GF-D8 (cell line): ENCODE data around the gene DCHS1.

Experiments
- DNase-seq: peaks from one replicate; lab custom pipeline; 2025; lab: John Stamatoyannopoulos, UW

Gene DCHS1

DNA sequence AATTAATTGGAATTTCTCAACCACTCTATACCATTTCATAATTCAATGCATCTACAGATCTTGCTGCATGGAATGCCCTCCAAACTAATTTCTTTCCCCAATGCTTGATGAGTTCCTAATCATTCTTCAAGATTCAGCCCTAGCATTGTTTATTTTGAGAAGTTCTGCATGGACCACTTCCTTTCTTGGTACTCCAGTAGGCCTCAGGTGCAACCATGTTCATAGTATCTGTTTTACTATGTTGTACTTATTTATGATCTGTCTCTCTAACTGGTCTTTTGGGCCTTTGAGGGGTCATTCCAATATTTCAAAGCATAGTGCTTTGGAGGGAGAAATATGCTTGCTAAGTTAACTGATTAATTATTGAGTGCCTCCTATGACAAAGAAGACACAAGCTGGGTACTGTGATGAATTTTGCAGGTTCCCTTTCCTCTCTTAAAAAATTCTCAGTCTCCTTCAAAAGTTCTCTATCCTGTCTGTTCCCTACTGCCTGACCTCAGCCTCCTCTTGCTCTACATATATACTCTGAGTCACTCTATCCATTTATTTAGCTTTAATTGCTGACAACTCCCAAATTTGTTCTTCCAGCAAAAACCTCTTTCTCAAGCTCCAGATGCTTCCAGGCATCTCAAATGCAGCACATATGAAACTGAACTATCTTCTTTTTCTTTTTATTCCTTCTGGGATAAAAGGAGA is 18.1 kb upstream of the DCHS1 start:
- no peak for DNase-seq

DNA sequence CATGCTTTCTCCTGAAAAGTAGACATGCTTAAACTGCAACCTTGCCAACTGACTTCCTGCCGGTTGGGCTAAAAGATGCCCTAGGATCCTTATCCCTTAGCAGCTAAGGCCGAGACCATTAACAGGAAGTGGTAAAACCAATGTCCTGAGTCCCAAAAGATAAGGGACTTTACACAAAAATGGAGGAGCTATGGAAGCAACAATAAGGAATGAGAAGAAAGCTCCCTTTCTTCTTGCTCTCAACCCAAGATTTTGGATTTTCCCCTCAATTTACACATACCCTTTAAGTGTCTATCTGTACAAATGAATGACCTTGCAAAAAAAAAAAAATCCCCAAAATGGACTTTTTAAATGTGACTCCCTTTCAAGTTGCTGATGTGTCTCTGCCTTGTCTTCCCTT is 16.4 kb upstream of the DCHS1 start:
- DNase-seq, result no peak

DNA sequence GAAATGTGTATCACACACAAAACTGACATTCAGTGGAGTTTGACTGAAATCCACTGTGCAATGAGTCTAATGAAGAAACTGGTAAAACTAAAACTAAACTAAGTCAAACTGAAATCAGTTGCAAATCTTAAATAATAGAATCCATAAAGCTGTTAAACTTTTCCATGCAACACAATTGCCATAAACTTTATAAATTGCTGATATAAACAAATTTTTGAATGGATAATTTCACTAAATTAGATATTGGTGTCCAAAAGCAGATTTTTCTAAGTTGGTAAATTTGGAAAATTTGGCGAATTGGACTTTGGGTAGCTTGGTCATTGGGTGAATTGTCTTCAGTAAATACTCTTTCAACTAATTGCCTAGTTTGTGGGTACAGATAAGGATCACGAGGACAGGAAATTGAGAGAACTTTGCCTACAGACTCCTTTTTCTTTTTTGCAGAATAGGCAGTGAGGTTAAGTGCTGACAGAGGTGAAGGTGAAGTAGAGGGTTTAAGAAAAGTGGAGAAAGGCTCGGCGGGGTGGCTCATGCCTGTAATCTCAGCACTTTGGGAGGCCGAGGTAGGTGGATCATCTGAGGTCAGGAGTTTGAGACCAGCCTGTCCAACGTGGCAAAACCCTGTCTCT is 14.7 kb upstream of the DCHS1 start:
- peak; percentile 1 for DNase-seq

DNA sequence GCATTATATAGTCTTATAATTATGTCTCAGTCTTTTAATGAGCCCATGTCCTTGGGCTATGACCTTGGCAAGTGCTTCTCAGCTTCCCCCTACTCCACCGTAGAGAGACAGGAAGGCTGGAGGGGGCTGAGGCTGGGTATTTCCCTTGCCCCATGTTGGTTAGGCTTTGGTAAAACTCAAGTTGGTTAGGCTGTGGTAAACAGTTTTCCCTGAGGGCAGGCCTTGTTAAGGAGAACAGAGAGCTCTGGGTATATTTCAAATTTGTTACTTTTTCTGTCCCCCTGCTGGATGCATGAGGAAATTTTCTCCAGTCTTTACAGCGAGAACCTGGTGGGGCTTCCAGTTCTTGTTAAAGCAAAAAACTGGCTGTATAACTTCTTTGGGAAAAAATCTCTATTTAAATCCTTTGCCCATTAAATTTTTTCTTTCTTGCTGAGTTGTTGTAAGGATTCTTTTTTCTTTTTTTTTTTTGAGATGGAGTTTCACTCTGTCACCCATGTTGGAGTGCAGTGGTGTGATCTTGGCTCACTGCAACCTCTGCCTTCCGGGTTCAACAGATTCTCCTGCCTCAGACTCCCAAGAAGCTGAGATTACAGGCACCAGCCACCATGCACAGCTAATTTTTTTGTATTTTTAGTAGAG is 12.2 kb upstream of the DCHS1 start:
- DNase-seq, result no peak

DNA sequence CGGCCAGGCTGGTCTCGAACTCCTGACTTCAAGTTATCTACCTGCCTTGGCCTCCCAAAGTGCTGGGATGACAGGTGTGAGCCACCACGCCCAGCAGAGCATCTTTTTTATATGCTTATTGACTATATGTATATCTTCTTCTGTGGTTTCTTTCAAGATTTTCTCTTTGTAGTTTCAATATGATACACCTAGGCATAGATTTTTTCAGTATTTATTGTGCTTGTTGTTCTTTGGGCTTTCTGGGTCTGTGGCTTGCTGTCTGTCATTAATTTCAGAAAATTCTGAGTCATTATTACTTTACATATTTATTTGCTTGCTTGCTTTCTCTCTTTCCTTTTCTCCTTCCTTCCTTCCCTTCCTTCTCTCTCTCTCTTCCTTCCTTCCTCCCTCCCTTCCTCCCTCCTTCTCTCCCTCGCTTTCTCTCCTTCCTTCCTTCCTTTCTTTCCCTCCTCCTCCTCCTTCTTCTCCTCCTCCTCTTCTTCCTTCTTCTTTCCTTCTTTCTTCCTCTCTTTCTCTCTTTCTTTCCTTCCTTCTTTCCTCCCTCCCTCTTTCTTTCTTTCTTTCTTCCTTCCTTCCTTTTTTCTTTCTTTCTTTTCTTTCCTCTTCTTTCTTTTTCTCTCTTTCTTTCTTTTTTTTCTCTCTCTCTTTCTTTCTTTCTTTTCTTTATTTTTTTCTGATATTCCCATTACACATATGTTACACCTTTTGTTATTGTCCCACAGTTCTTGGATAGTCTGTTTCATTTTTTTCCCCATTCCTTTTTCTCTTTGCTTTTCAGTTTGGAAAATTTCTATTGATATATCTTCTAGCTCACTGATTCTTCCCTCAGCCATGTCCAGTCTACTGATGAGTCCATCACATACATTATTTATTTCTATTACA is 10.9 kb upstream of the DCHS1 start:
- no peak for DNase-seq

DNA sequence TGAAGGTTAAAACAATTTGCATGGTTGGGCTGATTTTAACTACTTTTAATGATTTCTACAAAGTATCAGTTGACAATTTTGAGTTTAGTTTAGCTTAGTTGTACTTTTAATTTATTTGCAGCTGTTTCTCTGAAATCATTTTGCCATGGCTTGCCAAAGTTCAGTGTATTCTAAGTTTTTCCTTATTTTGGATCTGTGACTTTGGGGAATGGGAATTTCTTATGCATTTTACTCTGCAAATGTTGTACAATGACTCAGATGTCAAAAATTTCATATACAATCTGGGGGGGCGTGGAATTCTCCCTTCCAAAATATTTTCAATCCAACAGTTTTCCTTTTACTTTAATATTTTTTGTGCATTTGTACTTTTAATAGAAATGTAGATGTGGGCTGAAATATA is 8.9 kb upstream of the DCHS1 start:
- no peak for DNase-seq

DNA sequence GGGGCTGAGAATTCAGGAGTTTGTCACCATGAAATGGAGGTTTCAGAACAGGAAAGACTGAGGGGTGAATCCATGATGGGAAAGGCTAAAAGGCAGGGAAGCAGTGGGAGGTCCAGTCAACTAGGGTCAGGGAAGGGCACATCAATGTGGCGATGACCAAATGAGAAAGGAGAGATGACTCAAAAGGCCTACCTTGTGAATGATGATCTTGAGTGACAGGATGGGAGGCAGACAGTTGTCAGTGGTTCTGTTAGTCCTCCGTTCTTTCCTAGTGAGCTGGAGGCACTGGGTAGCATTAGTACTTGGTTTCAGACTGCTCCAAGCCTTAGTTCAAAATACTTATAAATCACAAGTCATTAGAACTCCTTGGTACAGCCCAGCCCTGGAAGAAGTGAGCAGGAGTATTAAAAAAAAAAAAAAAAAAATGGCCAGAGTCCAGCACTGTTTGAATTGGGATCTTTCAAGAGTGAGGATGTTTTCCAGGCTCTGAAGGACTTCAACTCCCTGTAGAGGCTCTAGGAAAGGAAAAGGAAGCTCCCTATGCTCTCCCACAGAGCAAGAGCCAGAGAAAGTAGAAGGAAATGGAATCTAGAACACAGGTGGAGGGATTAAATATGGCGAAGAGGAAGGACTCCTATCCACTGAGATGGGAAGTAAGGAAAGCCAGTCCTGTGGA is 8.3 kb upstream of the DCHS1 start:
- DNase-seq, result no peak

DNA sequence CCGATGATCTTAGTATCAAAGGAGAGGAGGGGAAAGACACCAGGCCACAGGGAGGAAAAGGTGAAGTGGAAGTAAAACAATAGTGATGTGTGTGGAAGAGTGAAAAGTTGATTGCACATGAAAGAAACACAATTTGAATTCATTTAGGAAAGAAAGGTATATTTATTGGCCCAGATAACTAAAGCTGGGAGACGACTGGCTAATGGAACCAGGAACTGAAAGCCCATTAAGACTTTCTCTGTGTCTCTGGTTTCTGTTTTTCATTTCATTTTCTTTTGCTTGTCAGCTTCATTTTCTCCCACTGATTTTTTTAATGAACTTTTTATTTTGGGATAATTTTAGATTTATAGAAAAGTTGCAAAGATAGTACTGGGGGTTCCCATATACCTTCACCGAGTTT is 5.1 kb upstream of the DCHS1 start:
- DNase-seq, result no peak

DNA sequence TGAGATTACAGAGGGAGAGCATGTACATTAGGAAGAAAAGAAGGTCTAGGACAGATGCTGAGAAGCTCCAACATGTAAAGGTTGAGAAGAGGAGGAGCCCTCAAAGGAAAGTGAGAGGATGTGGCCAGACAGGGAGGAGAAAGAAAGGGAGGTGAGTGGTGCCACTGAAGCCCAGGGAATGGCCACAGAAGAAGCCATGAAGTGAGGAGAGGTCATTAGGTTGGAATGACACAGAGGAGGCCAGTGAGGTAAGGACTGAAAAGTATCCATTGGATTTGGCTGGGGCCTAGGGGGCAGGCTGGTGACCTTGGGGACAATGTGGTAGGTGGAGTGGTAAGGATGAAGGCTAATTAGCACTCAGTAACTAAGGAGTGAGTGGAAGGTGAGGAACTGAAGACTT is 3.0 kb upstream of the DCHS1 start:
- no peak for DNase-seq

DNA sequence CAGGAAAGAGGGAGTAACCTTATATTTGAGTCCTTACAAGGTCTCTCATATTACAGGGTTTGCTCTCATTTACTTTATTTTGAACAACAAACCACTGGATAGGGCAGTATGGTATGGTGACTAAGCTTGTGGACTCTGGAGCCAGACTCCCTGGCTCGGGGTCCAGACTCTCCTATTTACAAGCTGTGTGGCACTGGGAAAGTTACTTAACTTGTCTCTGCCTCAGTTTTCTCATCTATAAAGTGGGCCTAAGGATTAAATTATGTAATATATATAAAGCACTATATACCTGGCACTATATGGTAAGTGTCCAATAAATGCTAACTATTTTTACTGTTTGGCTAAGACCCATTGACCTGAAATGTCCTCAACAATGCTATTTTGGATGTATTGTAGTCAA is 1.7 kb upstream of the DCHS1 start:
- DNase-seq, result no peak

DNA sequence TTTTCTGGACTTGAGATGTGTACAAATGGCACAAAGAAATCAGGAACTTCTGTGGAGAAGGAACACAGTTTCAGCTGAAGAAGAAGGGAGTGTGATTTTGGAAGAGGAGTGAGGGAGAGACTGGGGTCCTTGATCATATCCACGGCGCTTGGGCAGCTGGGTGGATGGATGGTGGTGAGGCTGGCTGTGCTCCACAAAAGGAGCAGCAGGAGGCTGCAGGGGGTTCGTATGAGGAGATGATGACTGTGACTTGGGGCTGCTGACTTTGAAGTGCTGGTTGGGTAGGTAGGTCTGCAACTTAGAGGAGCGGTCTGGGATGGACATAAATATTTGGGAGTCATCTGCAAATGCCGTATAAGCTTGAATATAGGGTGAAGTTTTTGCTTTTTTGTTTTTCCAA is 1.3 kb upstream of the DCHS1 start:
- no peak for DNase-seq

DNA sequence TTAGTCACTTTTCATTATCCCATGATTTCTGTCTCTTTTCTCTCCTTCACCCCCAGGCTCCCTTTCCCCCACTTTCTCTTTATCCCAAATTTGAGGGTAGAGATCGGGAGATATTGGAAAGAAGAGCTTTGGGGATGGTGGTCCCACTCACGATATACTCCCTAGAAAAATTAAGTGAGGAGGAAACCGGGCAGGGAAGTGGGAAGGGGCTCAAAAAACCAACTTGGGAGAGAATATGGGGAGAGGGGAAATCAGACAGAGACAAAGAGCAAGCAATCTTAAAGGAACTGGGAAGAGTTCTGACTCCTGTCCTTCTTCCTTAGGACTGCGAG is 941 bp upstream of the DCHS1 start:
- DNase-seq, result no peak

DNA sequence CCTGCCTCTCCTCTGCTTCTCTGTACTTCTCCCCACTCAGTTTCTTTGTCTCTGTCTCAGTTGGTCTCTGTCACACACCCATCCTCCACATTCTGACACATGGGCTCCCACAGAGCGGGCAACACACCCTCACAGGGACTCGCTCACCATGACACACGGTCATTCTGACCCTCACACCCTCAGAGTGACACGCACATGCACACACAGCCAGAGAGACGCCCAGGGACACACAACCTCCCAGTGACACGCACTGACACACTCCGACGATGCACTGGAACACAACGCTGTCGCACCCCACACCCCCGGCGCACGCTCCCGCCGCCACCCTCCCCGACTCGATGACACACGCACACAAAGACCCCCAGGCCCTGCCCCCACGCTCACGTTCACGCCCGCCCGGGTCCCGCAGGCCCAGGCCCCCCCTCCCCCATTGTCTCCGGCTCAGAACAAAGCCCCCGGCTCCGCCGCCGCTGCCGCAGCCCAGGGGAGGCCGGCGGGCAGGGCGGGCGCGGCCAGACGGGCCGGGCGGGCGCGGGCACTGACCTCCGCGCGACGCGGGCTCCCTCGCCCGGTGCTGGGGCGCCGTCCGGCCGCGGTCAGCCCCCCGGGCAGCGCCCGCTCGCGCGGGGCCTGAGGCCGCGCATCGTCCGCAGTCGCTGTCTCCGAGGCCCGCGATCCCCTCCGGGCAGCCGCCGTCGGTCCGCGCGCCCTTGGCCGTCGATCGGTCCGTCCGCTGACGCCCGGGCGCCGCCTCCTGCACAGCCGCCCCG is 404 bp downstream of the DCHS1 start:
- no peak for DNase-seq

DNA sequence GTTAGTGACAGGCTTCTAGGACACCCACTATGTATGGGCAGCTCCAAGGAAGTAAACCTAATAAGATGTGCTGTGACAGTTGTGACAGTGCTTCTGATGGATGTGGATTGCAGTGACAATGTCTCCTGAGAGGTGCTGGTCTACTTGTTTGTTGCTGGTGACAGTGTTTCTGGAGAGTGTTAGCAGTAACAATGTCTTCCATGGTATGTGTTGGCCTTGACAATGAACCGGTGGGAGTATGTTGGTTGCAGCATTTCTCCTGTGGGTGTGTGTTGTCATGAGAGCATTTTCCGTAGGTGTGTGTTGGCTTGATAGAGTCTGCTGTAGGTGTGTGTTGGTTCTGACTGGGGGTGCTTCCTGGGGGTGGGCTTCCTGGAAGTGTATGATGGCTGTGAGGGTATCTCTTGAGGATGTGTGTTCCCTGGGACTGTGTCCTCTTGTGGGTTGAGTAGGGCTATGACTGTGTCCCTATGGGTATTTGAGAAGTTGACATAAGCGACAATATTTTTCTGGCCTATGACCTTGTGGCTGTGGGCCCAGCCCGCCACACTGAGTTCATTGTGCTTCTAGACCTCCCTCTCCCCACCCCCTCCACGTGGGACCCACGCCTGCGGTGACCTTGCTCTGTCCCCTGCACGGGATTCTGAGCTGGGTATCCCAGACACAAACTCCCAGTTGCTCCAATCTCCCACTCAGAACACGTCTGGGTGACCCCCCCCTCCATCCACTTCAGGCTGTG is 1.2 kb downstream of the DCHS1 start:
- no peak for DNase-seq

DNA sequence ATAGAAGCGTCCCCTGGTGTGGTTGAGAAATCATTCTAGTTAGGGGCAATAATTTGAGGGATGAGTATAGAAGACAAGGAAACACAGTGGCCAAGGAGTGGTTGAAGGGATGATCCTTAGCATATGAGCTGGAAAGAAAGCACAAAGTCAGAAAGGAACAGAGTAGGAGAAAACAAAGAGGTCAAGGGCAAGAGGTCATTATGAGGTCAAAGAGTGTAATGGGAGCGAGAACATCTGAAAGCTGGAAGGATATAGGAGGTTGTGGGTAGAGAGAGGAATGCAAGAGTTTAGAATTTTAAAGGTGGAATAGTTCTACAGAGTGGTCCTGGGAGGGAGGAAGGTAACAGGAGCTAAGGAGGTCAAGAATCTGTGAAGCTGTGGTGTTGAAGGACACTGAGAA is 2.0 kb downstream of the DCHS1 start:
- DNase-seq, result no peak

DNA sequence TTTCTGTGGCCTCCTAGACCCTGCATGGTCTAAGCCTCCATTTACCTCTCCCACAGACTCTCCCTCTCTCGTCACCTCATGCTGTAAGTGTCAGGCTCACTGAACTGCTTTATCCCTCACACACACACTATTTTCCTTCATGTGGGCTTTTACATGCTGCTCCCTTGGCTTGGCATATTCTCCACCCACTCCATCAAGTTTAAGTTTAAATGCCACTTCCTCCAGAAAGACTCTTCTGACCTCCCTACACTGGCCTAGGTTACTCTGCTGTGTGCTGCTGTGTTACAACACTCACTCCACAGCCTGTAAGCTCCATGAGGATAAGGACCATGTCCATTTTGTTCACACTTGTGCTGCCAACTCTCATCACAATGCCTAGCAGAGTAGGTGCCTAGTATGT is 2.5 kb downstream of the DCHS1 start:
- DNase-seq, result no peak

DNA sequence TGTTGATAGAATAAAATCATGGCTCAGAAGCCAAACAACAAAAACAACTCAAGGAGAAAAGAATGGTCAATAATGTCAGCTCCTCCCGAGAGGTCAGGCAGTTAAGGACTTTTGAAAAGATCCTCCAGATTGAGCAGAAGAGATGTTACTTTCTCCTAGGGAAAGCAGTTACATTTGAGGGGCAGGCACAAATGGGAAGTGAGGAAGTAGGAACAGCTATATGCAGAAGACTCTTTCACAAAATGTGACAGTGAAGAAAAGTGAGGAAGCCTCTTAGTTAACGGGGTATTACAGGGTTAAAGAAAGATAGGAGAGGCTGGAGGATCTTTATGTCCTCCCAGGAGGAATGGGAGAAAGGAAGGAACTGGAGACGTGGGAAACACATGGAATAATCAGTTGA is 3.4 kb downstream of the DCHS1 start:
- no peak for DNase-seq

DNA sequence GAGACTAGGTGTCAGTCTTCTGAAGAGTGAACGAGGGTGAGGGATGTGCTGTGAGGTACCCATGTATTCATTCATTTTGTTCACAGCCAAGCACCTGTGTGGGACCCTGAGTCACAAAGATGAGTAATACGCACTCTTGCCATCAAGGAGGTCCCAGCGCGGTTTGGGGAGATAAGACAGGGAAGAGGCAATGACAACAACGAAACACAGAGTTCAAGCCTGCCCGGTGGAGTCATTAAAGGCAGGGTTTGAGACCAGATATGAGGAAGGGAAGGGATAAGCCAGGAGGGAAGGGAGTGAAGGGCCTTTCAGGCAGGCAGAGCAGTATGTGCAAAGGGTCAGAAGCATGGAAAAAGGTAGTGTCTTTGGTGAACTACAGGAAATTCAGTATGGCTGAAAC is 4.6 kb downstream of the DCHS1 start:
- DNase-seq, result no peak

DNA sequence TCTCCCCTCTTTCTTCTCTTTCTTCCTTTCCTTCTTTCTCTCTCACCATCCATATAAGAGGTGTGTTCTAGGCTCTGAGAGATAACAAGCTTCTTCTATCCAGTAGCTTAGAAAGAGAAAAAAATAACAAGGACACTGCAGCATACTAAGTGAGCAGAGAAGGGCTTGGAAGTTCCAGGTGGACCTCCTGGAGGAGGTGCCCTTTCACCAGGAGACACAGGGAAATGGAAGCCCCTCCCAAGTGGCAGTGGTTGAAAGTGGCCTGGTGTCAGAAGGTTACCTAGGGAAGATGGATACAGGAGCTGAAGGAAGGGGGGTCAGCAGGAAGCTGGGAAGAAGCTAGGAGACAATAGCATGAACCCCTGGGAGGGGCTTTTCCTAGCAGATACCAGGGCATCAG is 5.5 kb downstream of the DCHS1 start:
- DNase-seq, result no peak

DNA sequence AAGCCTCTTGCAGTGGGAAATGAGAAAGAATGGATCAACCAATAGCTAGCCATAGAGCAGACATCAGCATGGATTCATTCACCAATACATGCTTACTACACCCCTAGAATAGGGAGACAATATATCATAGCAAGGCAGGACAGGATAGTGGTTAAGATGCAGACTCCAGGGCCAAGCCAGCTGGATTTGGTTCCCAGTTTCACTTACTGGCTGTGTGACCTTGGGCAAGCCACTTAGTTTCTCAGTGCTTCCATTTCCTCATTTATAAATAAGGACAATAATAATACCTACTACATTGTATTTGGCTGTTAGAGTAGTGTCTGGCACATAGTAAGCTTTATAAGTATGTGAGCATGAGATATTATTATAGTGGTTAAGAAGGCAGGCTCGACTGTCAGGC is 7.1 kb downstream of the DCHS1 start:
- DNase-seq, result no peak

DNA sequence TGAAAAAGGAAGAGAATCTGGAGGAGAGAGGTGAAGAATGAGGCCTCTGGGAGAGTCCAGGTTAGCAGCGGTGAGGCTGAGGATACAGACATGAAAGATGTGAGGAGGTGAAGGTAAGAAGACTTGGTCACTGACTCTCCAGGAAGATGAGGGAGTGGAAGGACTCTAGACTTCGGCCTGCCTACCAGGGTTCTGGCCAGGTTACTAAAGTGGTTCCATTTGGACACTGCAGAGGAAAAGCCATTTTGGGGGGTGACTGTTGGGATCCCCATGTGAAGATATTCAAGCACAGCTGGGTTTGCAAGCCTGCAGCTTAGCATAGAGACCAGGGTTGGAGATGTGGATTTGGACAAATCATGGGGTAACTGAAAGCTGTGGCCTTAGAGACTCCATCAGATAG is 7.8 kb downstream of the DCHS1 start:
- no peak for DNase-seq
